ENCODE data around the gene SYNJ2. TPM values are rescaled to one million over a fixed set of nuclear protein-coding genes. Genes with fewer than 3 reads are reported as not detected.

Gene SYNJ2
- total and polyA plus RNA-seq, 2 donors (not counting 3 experiments of a cell fraction or from before 2014, with no cell fraction given): 35.1 to 78.2 TPM

DNA sequence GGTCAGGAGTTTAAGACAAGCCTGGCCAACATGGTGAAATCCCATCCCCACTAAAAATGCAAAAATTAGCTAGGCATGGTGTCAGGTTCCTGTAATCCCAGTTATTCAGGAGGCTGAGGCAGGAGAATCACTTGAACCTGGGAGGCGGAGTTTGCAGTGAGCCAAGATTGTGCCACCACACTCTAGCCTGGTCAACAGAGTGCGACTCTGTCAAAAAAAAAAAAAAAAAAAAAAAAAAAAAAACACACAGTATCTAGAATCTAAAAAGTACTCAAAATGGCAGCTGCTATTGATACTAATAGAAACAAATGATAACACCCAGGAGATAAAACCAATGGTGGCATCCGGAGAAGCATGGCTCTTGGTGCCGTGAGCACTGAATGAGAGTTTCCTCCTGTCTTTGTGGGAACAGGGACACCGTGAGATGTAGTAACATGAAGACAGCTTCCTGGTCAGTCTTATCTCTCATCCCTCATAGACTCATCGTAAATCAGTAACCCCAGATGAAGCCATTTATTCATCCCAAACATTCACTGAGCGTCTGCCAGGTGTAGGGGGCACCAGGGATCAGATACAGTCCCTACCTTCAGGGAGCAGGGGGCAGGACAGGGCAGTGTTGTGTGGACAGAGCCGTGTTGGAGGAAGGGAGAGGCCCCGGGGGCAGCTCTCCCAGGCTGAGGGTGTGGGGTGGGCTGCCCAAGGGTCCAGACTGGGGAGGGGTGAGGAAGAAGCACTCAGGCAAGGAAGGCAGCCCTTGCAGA is 66.1 kb downstream of the SYNJ2 start:
- Histone ChIP-seq H3K36me3 (ENCODE audit: control insufficient read depth in 2 of 2, extremely low read depth in 1 of 2, insufficient read depth in 2 of 2, low read length in 2 of 2) (peaks cover 14 to 34% of the 10 kb centered on the region in 2 experiments), H3K9ac (replicated peaks; ENCODE audit: extremely low read depth, insufficient read depth, low read length) (no peak overlapping the region), H3K4me2 (ENCODE audit: insufficient read depth, low read length) (no peak overlapping the region), H2AFZ (ENCODE audit: low read depth, low read length) (no peak overlapping the region), H3K27ac (ENCODE audit: insufficient read depth, low read depth, low read length) (no peak overlapping the region), H3K27me3 (ENCODE audit: control insufficient read depth in 2 of 2, insufficient read depth in 2 of 2, low read length in 2 of 2) (no peaks in the 10 kb centered on the region), H3K79me2 (ENCODE audit: control insufficient read depth, insufficient read depth, low read length) (peaks cover 7% of the 10 kb centered on the region), H4K20me1 (replicated peaks; ENCODE audit: control insufficient read depth, extremely low read depth, insufficient read depth, low read length) (no peaks in the 10 kb centered on the region), H3K4me1 (ENCODE audit: control insufficient read depth, extremely low read depth, insufficient read depth, low read length) (peaks cover 3% of the 10 kb centered on the region), H3K9me3 (replicated peaks; ENCODE audit: control insufficient read depth, insufficient read depth, low read length) (no peaks in the 10 kb centered on the region), H3K9me1 (replicated peaks; ENCODE audit: control insufficient read depth, extremely low read depth, insufficient read depth, low read length) (no peaks in the 10 kb centered on the region), H3K4me3 (replicated peaks in 1 of 3; ENCODE audit: insufficient read depth in 1 of 3, low read depth in 1 of 3, low read length in 3 of 3) (no peak overlapping the region)
- no peak for FAIRE-seq
- no peak for TF ChIP-seq CTCF (IDR thresholded peaks at IDR 0.05; ENCODE audit: extremely low read depth in 1 of 2, insufficient read depth in 1 of 2, low read depth in 1 of 2, low read length in 2 of 2)
- intact Hi-C loops (cut with micrococcal nuclease) (no loop called here), dilution Hi-C loops (cut with MboI; ENCODE audit: extremely low pct_ligation_motif_present, low sequenced_read_pairs) (no loop called here)
- ChIA-PET CTCF (interaction anchor here (1.0 kb wide), 1 partner anchor 13 kb away, joined by 5 read pairs; no protein-coding TSS in a partner anchor), POLR2A (no interaction called here)
- no peak for DNase-seq (ENCODE audit: low read depth, low spot score)
- BruUV-seq (replicated peaks): no TSS peak

DNA sequence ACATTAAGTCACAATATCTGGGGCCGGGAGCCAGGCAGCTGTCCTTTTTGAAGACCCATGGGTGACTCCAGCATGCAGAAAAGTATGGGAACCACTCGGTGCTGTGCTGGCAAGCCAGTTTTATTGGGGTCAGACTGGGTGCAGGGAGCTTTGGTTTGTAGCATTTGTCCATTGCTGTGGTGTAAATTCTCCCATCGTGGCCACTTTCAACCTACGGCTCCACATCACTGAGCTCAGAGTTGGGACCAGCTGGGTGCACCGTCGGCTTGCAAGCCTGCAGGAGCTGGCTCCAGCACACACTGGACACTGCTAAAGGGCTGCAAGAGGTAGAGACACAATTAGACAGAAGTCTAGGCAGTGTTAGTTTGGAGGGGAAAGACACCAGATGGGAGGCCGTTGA is 66.9 kb downstream of the SYNJ2 start:
- H4K20me1 ChIP-seq (replicated peaks; ENCODE audit: control insufficient read depth, extremely low read depth, insufficient read depth, low read length): no peaks in the 10 kb centered on the region
- CTCF ChIA-PET: interaction anchor here (0.9 to 1.2 kb wide), 4 partner anchors 8 to 49 kb away, joined by 3 to 5 read pairs (median 3); no protein-coding TSS in a partner anchor
- no peak overlapping the region for H3K27ac ChIP-seq (ENCODE audit: insufficient read depth, low read depth, low read length)
- peaks cover 2% of the 10 kb centered on the region for H3K79me2 ChIP-seq (ENCODE audit: control insufficient read depth, insufficient read depth, low read length)
- POLR2A ChIA-PET: no interaction called here
- H3K9me1 ChIP-seq (replicated peaks; ENCODE audit: control insufficient read depth, extremely low read depth, insufficient read depth, low read length): no peaks in the 10 kb centered on the region
- no peak overlapping the region for H3K4me3 ChIP-seq (replicated peaks in 1 of 3; ENCODE audit: insufficient read depth in 1 of 3, low read depth in 1 of 3, low read length in 3 of 3)
- no peak overlapping the region for H2AFZ ChIP-seq (ENCODE audit: low read depth, low read length)
- no TSS peak for BruUV-seq (replicated peaks)
- no peak for TF ChIP-seq POLR2AphosphoS5 (IDR thresholded peaks at IDR 0.05; ENCODE audit: insufficient read depth, low read depth, low read length)
- TF ChIP-seq POLR2A (IDR thresholded peaks at IDR 0.05; ENCODE audit: low read depth, low read length): no peak
- TF ChIP-seq MYC (IDR thresholded peaks at IDR 0.05; ENCODE audit: low read depth, low read length): no peak
- TF ChIP-seq CTCF (IDR thresholded peaks at IDR 0.05; ENCODE audit: extremely low read depth in 1 of 2, insufficient read depth in 1 of 2, low read depth in 1 of 2, low read length in 2 of 2): no peak
- no peaks in the 10 kb centered on the region for H3K27me3 ChIP-seq (ENCODE audit: control insufficient read depth in 2 of 2, insufficient read depth in 2 of 2, low read length in 2 of 2)
- no peak overlapping the region for H3K9ac ChIP-seq (replicated peaks; ENCODE audit: extremely low read depth, insufficient read depth, low read length)
- intact Hi-C loops (cut with micrococcal nuclease): no loop called here
- no peaks in the 10 kb centered on the region for H3K4me1 ChIP-seq (ENCODE audit: control insufficient read depth, extremely low read depth, insufficient read depth, low read length)
- dilution Hi-C loops (cut with MboI; ENCODE audit: extremely low pct_ligation_motif_present, low sequenced_read_pairs): no loop called here
- DNase-seq (ENCODE audit: low read depth, low spot score) (no peak), FAIRE-seq (no peak)
- H3K4me2 ChIP-seq (ENCODE audit: insufficient read depth, low read length): no peak overlapping the region
- no peaks in the 10 kb centered on the region for H3K9me3 ChIP-seq (replicated peaks; ENCODE audit: control insufficient read depth, insufficient read depth, low read length)
- peaks cover 10 to 30% of the 10 kb centered on the region in 2 experiments for H3K36me3 ChIP-seq (ENCODE audit: control insufficient read depth in 2 of 2, extremely low read depth in 1 of 2, insufficient read depth in 2 of 2, low read length in 2 of 2)
